ENCODE results near the gene SETD4.

Gene SETD4

GRCh38 chr21:36004441-36004840 is 55.9 kb downstream of the SETD4 start:
- DNase-seq: no peak

- no peak for DNase-seq
These were observed 56.5 kb downstream of the SETD4 start for GRCh38 chr21:36003776-36004175.

- no peak for DNase-seq
These were observed 64.1 kb downstream of the SETD4 start for GRCh38 chr21:35996217-35996616.

- DNase-seq: no peak
These were observed 64.7 kb downstream of the SETD4 start for GRCh38 chr21:35995522-35996088.

- no peak for DNase-seq
These were observed 65.7 kb downstream of the SETD4 start for GRCh38 chr21:35994613-35995012.

- no peak for DNase-seq
These were observed 66.3 kb downstream of the SETD4 start for GRCh38 chr21:35993875-35994490.

GRCh38 chr21:35991131-35991530 is 69.2 kb downstream of the SETD4 start:
- DNase-seq: no peak

GRCh38 chr21:35990609-35991008 is 69.7 kb downstream of the SETD4 start:
- DNase-seq: no peak

GRCh38 chr21:35989138-35989735 is 71.1 kb downstream of the SETD4 start:
- DNase-seq: no peak

- DNase-seq: no peak
These were observed 71.7 kb downstream of the SETD4 start for GRCh38 chr21:35988416-35989137.

- DNase-seq: no peak
These were observed 72.9 kb downstream of the SETD4 start for GRCh38 chr21:35987475-35987874.

- no peak for DNase-seq
These were observed 75.5 kb downstream of the SETD4 start for GRCh38 chr21:35984654-35985361.

Measured in cortex of kidney (tissue), 1 donor.